ENCODE results near the gene PLCB4. TPM values are rescaled to one million over a fixed set of nuclear protein-coding genes. Genes with fewer than 3 reads are reported as not detected.
A peak's percentile ranks its signal among the peaks of the same experiment; 100 is the strongest.

PLCB4 gene
- total RNA-seq, 1 experiment from 2014 or later = 14.9 TPM

- intact Hi-C loops (cut with micrococcal nuclease; ENCODE audit: unreplicated experiment) = no loop called here
- TF ChIP-seq EZH2 (IDR thresholded peaks at IDR 0.05; ENCODE audit: low read depth) = no peak
- TF ChIP-seq CTCF (conservative IDR thresholded peaks at IDR 0.05) = no peak
- BruUV-seq (replicated peaks) = no TSS peak
These were observed 388.2 kb downstream of the PLCB4 start for GRCh38 chr20:9457136-9457535.

DNA sequence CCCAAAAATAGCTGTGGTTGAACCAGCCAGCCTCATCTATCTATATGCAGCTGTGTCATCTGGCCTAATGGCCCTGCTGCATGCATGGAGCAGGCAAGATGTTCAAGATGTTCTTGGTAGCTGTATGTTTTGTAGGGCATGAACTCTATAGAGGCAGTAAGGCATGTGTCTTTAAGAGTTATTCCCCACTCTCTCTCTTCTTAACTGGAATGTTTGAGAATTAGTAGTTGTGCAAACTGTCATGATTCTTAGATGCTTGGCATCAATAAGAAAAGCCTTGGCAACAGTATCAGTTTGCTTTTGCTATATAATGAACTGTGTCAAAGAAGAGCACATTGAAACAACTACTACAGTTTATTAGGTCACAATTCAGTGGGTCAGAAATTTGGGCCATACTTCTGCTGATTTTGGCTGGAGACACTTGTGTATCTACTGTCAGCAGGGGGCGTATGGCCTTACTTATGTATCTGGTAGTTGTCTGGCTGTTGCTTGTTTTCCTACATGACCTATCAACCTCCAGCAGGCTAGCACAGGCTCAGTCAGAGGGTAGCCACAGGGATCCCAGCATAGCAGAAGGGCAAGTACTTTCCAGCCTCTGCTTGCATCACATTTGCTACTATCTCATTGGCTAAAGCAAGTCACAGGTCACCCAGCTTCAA, 389.4 kb downstream of the PLCB4 start:
- Histone ChIP-seq H3K9me2 (ENCODE audit: insufficient read depth) (no peaks in the 10 kb centered on the region), H3K27me3 (ENCODE audit: insufficient read depth, low read depth) (no peaks in the 10 kb centered on the region), H3K4me3 (no peak overlapping the region), H3K36me3 (ENCODE audit: low read depth) (no peaks in the 10 kb centered on the region), H3K4me2 (no peak overlapping the region), H4K20me1 (ENCODE audit: insufficient read depth) (no peaks in the 10 kb centered on the region), H3K27ac (no peak overlapping the region), H3K9me3 (ENCODE audit: insufficient read depth, low read depth) (no peaks in the 10 kb centered on the region), H3K4me1 (replicated peaks; ENCODE audit: insufficient read depth) (no peaks in the 10 kb centered on the region), H2AFZ (no peak overlapping the region), H3F3A (ENCODE audit: insufficient read depth, low read depth) (no peaks in the 10 kb centered on the region), H3K79me2 (ENCODE audit: low read depth) (no peaks in the 10 kb centered on the region)
- CTCF ChIA-PET = interaction anchor here (0.7 kb wide), 1 partner anchor 151 kb away, joined by 6 read pairs; no protein-coding TSS in a partner anchor
- TF ChIP-seq CTCF (conservative IDR thresholded peaks at IDR 0.05) = no peak; the same call in 1 of the 2 replicates
- POLR2A ChIA-PET (ENCODE audit: unreplicated experiment) = interaction anchor here (0.5 kb wide), 1 partner anchor 530 kb away, joined by 13 read pairs; no protein-coding TSS in a partner anchor
- intact Hi-C loops (cut with micrococcal nuclease; ENCODE audit: unreplicated experiment) = no loop called here
- BruUV-seq (replicated peaks) = no TSS peak
- no peak for DNase-seq

More at GRCh38 chr20:9457136-9457535, 388.2 kb downstream of the PLCB4 start:
- Histone ChIP-seq H3K79me2 (ENCODE audit: low read depth) (no peaks in the 10 kb centered on the region), H3K36me3 (ENCODE audit: low read depth) (no peaks in the 10 kb centered on the region), H2AFZ (no peak overlapping the region), H3K4me2 (no peak overlapping the region), H3F3A (ENCODE audit: insufficient read depth, low read depth) (no peaks in the 10 kb centered on the region), H3K27ac (no peak overlapping the region), H3K4me3 (no peak overlapping the region), H3K9me3 (ENCODE audit: insufficient read depth, low read depth) (no peaks in the 10 kb centered on the region), H3K27me3 (ENCODE audit: insufficient read depth, low read depth) (no peaks in the 10 kb centered on the region), H3K9me2 (ENCODE audit: insufficient read depth) (no peaks in the 10 kb centered on the region), H3K4me1 (replicated peaks; ENCODE audit: insufficient read depth) (no peaks in the 10 kb centered on the region), H4K20me1 (ENCODE audit: insufficient read depth) (no peaks in the 10 kb centered on the region)
- POLR2A ChIA-PET (ENCODE audit: unreplicated experiment) = no interaction called here
- CTCF ChIA-PET = no interaction called here
- DNase-seq = no peak

DNA sequence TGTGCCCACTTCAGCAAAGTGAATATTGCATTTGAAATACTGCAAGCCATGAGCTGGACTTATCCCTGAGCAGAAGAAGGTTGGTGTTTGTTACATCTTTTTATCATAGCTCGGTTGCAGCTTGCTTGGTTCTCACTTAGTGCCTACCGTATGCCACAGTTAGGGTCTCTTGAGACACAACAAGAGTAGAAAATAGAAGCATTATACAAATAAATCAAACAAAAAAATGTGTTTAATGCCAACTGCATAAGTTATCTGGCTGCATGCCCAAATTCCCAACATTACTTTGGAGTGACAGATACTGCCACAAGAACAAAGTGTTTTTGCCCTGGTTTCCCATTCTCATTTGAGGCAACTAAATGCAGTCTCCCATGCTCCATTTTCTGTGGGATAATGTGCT, 391.6 kb downstream of the PLCB4 start:
- H3K79me2 ChIP-seq (ENCODE audit: low read depth) = no peaks in the 10 kb centered on the region
- ChIA-PET CTCF (no interaction called here), POLR2A (ENCODE audit: unreplicated experiment) (no interaction called here)
- H2AFZ ChIP-seq = no peak overlapping the region
- no peak overlapping the region for H3K27ac ChIP-seq
- TF ChIP-seq EZH2 (IDR thresholded peaks at IDR 0.05; ENCODE audit: low read depth) (no peak), CTCF (conservative IDR thresholded peaks at IDR 0.05) (no peak)
- H3K9me2 ChIP-seq (ENCODE audit: insufficient read depth) = no peaks in the 10 kb centered on the region
- no peaks in the 10 kb centered on the region for H3K9me3 ChIP-seq (ENCODE audit: insufficient read depth, low read depth)
- BruUV-seq (replicated peaks) = no TSS peak
- H3K4me1 ChIP-seq (replicated peaks; ENCODE audit: insufficient read depth) = no peaks in the 10 kb centered on the region
- peak in 1 of 2 experiments; percentile 23 for DNase-seq
- no peaks in the 10 kb centered on the region for H3K36me3 ChIP-seq (ENCODE audit: low read depth)
- no peak overlapping the region for H3K4me2 ChIP-seq
- H3F3A ChIP-seq (ENCODE audit: insufficient read depth, low read depth) = no peaks in the 10 kb centered on the region
- H3K4me3 ChIP-seq = no peak overlapping the region
- intact Hi-C loops (cut with micrococcal nuclease; ENCODE audit: unreplicated experiment) = no loop called here
- no peaks in the 10 kb centered on the region for H4K20me1 ChIP-seq (ENCODE audit: insufficient read depth)
- H3K27me3 ChIP-seq (ENCODE audit: insufficient read depth, low read depth) = no peaks in the 10 kb centered on the region

Measured in PC-9 (cell line).